Stimulated activated effector memory CD8-positive, alpha-beta T cell treated with anti-CD3 and anti-CD28 coated beads, Interleukin-12 subunit alpha, Interleukin-12 subunit beta, amount 100 ng/mL, for 72 hours (primary cell): ENCODE measurements around the gene ADAM33.

Source experiments
- ATAC-seq: fragments of 150-1000 bp; cut with Tn5 transposase; 2 replicates; pipeline ENCODE4 v1.10.0; 2021
- DNase-seq, 2 donors: peaks; one replicate each; pipeline ENCODE4 v3.0.0; 2021 to 2022; ENCODE audit warnings: low spot score in 2 of 2
- H3K27ac Mint-ChIP-seq: one replicate; pipeline ENCODE4 v1.8.0; 2022; ENCODE audit warnings: mild to moderate bottlenecking, mixed read lengths
- H3K36me3 Mint-ChIP-seq: one replicate; pipeline ENCODE4 v1.8.0; 2022; ENCODE audit warnings: mild to moderate bottlenecking, mixed read lengths
- H3K4me1 Mint-ChIP-seq: one replicate; pipeline ENCODE4 v1.8.0; 2022; ENCODE audit warnings: mixed read lengths
- H3K4me3 Mint-ChIP-seq: one replicate; pipeline ENCODE4 v1.8.0; 2022; ENCODE audit warnings: mild to moderate bottlenecking, mixed read lengths
- H3K9me3 Mint-ChIP-seq: one replicate; pipeline ENCODE4 v1.8.0; 2022; ENCODE audit warnings: mixed read lengths

Gene ADAM33

GRCh38 chr20:3681931-3682781 is at the start of gene ADAM33:
Gene ADAM33, minus strand, starts transcription at chr20:3682010. Its CDS starts 6 bp downstream, at chr20:3682004.
- H3K36me3 Mint-ChIP-seq, result no peaks in the 10 kb centered on the region
- DNase-seq (no peak), ATAC-seq (no peak)
- H3K4me1 Mint-ChIP-seq, result peaks cover 7% of the 10 kb centered on the region
- no peak within 1 kb of the TSS for H3K4me3 Mint-ChIP-seq
- no peaks in the 10 kb centered on the region for H3K9me3 Mint-ChIP-seq
- H3K27ac Mint-ChIP-seq, result no peak within 1 kb of the TSS

GRCh38 chr20:3730803-3731672 is 49.2 kb upstream of the ADAM33 start:
- DNase-seq (no peak), ATAC-seq (no peak)
- Mint-ChIP-seq H3K4me3 (no peak overlapping the region), H3K27ac (no peak overlapping the region), H3K4me1 (peaks cover 6% of the 10 kb centered on the region), H3K9me3 (no peaks in the 10 kb centered on the region), H3K36me3 (no peaks in the 10 kb centered on the region)

GRCh38 chr20:3729811-3730540 is 48.2 kb upstream of the ADAM33 start:
- no peak for DNase-seq
- Mint-ChIP-seq H3K4me3 (no peak overlapping the region), H3K9me3 (no peaks in the 10 kb centered on the region), H3K27ac (no peak overlapping the region), H3K4me1 (peaks cover 6% of the 10 kb centered on the region), H3K36me3 (no peaks in the 10 kb centered on the region)
- no peak for ATAC-seq

- Mint-ChIP-seq H3K36me3 (no peaks in the 10 kb centered on the region), H3K27ac (no peak overlapping the region), H3K4me1 (peaks cover 6% of the 10 kb centered on the region), H3K4me3 (no peak overlapping the region), H3K9me3 (no peaks in the 10 kb centered on the region)
- ATAC-seq (no peak), DNase-seq (no peak)
Measured at GRCh38 chr20:3729378-3729777, 47.6 kb upstream of the ADAM33 start.

- H3K4me3 Mint-ChIP-seq, result no peak overlapping the region
- no peak overlapping the region for H3K27ac Mint-ChIP-seq
- DNase-seq (no peak), ATAC-seq (peak; percentile 17)
- H3K9me3 Mint-ChIP-seq, result no peaks in the 10 kb centered on the region
- no peaks in the 10 kb centered on the region for H3K36me3 Mint-ChIP-seq
- H3K4me1 Mint-ChIP-seq, result peaks cover 6% of the 10 kb centered on the region
Measured at GRCh38 chr20:3728876-3729275, 47.1 kb upstream of the ADAM33 start.

- H3K4me3 Mint-ChIP-seq, result no peak overlapping the region
- no peaks in the 10 kb centered on the region for H3K9me3 Mint-ChIP-seq
- no peak overlapping the region for H3K27ac Mint-ChIP-seq
- peaks cover 6% of the 10 kb centered on the region for H3K4me1 Mint-ChIP-seq
- no peaks in the 10 kb centered on the region for H3K36me3 Mint-ChIP-seq
- ATAC-seq, result peak; percentile 19
- no peak for DNase-seq
Measured at GRCh38 chr20:3728354-3728753, 46.5 kb upstream of the ADAM33 start.

- H3K9me3 Mint-ChIP-seq, result no peaks in the 10 kb centered on the region
- ATAC-seq, result no peak
- H3K27ac Mint-ChIP-seq, result no peak overlapping the region
- peaks cover 6% of the 10 kb centered on the region for H3K4me1 Mint-ChIP-seq
- no peak for DNase-seq
- no peak overlapping the region for H3K4me3 Mint-ChIP-seq
- H3K36me3 Mint-ChIP-seq, result no peaks in the 10 kb centered on the region
Measured at GRCh38 chr20:3727401-3728021, 45.7 kb upstream of the ADAM33 start.

GRCh38 chr20:3724356-3724755 is 42.5 kb upstream of the ADAM33 start:
- no peaks in the 10 kb centered on the region for H3K4me1 Mint-ChIP-seq
- H3K27ac Mint-ChIP-seq, result no peak overlapping the region
- H3K36me3 Mint-ChIP-seq, result no peaks in the 10 kb centered on the region
- ATAC-seq (no peak), DNase-seq (no peak)
- no peak overlapping the region for H3K4me3 Mint-ChIP-seq
- no peaks in the 10 kb centered on the region for H3K9me3 Mint-ChIP-seq

- Mint-ChIP-seq H3K9me3 (no peaks in the 10 kb centered on the region), H3K27ac (no peak overlapping the region), H3K4me1 (no peaks in the 10 kb centered on the region), H3K4me3 (no peak overlapping the region), H3K36me3 (no peaks in the 10 kb centered on the region)
- ATAC-seq (no peak), DNase-seq (no peak)
Measured at GRCh38 chr20:3723284-3723683, 41.5 kb upstream of the ADAM33 start.

- Mint-ChIP-seq H3K27ac (no peak overlapping the region), H3K4me1 (peaks cover under 1% of the 10 kb centered on the region), H3K9me3 (no peaks in the 10 kb centered on the region), H3K36me3 (no peaks in the 10 kb centered on the region), H3K4me3 (no peak overlapping the region)
- no peak for DNase-seq
- ATAC-seq, result no peak
Measured at GRCh38 chr20:3721912-3722311, 40.1 kb upstream of the ADAM33 start.

- peaks cover 8% of the 10 kb centered on the region for H3K4me1 Mint-ChIP-seq
- ATAC-seq (no peak), DNase-seq (no peak)
- H3K27ac Mint-ChIP-seq, result no peak overlapping the region
- no peaks in the 10 kb centered on the region for H3K36me3 Mint-ChIP-seq
- no peaks in the 10 kb centered on the region for H3K9me3 Mint-ChIP-seq
- H3K4me3 Mint-ChIP-seq, result no peak overlapping the region
Measured at GRCh38 chr20:3720626-3721025, 38.8 kb upstream of the ADAM33 start.

- Mint-ChIP-seq H3K9me3 (no peaks in the 10 kb centered on the region), H3K4me1 (peaks cover 8% of the 10 kb centered on the region), H3K27ac (no peak overlapping the region), H3K4me3 (no peak overlapping the region), H3K36me3 (no peaks in the 10 kb centered on the region)
- no peak for DNase-seq
- ATAC-seq, result no peak
Measured at GRCh38 chr20:3720068-3720467, 38.3 kb upstream of the ADAM33 start.

- Mint-ChIP-seq H3K9me3 (no peaks in the 10 kb centered on the region), H3K4me1 (peaks cover 8% of the 10 kb centered on the region), H3K27ac (no peak overlapping the region), H3K36me3 (no peaks in the 10 kb centered on the region), H3K4me3 (no peak overlapping the region)
- DNase-seq, result no peak
- no peak for ATAC-seq
Measured at GRCh38 chr20:3719046-3719445, 37.2 kb upstream of the ADAM33 start.

GRCh38 chr20:3716195-3716834 is 34.5 kb upstream of the ADAM33 start:
- no peak overlapping the region for H3K27ac Mint-ChIP-seq
- peak; percentile 82 for ATAC-seq
- peak in 1 of 2 donors; percentile 59 for DNase-seq

More at GRCh38 chr20:3716195-3716834, 34.5 kb upstream of the ADAM33 start:
- H3K36me3 Mint-ChIP-seq, result no peaks in the 10 kb centered on the region
- no peaks in the 10 kb centered on the region for H3K9me3 Mint-ChIP-seq
- H3K4me3 Mint-ChIP-seq, result no peak overlapping the region
- peaks cover 8% of the 10 kb centered on the region for H3K4me1 Mint-ChIP-seq
